Osteoblast (primary cell): ENCODE results near the gene PATE1. TPM values are rescaled to one million over a fixed set of nuclear protein-coding genes. Genes with fewer than 3 reads are reported as not detected.
"Not testable (repeated sequence)": the region's sequence is repeated elsewhere in the genome, so short reads cannot be mapped to it uniquely, and the experiment has no call there.

Experiments
- DNase-seq: peaks from one replicate; pipeline ENCODE4 v3.0.0; 2011; ENCODE audit warnings: low spot score, mixed read lengths; ENCODE audit not compliant: insufficient read length; ENCODE audit errors: missing footprints
- H2AFZ ChIP-seq: 2 replicates; pipeline ENCODE4 v1.6.0; 2011; ENCODE audit warnings: mild to moderate bottlenecking, low read length
- H3K27ac ChIP-seq: 2 replicates; pipeline ENCODE4 v1.5.1; 2011; ENCODE audit warnings: mild to moderate bottlenecking, low read depth, low read length, moderate library complexity
- H3K27me3 ChIP-seq: 2 replicates; pipeline ENCODE4 v1.6.0; 2012; ENCODE audit warnings: mild to moderate bottlenecking, control low read depth, inconsistent platforms, low read length, moderate library complexity; ENCODE audit not compliant: insufficient read depth
- H3K36me3 ChIP-seq: 2 replicates; pipeline ENCODE4 v1.5.1; 2011; ENCODE audit warnings: mild to moderate bottlenecking, low read length, control low read depth, moderate library complexity; ENCODE audit not compliant: insufficient read depth
- H3K4me1 ChIP-seq: 2 replicates; pipeline ENCODE4 v1.5.1; 2011; ENCODE audit warnings: mild to moderate bottlenecking, low read length, control low read depth, moderate library complexity; ENCODE audit not compliant: insufficient read depth
- H3K4me2 ChIP-seq: 2 replicates; pipeline ENCODE4 v1.6.0; 2011; ENCODE audit warnings: mild to moderate bottlenecking, low read length; ENCODE audit not compliant: insufficient read depth
- H3K4me3 ChIP-seq: fragments of 200-600 bp; sonication (generic); 3 replicates; pipeline ENCODE4 v1.5.1; 2012; ENCODE audit warnings: mild to moderate bottlenecking, low read length, inconsistent platforms; ENCODE audit not compliant: insufficient read depth
- H3K79me2 ChIP-seq: 2 replicates; pipeline ENCODE4 v1.6.0; 2012; ENCODE audit warnings: mild to moderate bottlenecking, low read length, control low read depth, inconsistent platforms; ENCODE audit not compliant: insufficient read depth
- H3K9me3 ChIP-seq: 2 replicates; pipeline ENCODE4 v1.5.1; 2011; ENCODE audit warnings: low read depth, low read length, control low read depth
- H4K20me1 ChIP-seq: 2 replicates; pipeline ENCODE4 v1.6.0; 2012; ENCODE audit warnings: mild to moderate bottlenecking, low read length, control low read depth; ENCODE audit not compliant: insufficient read depth
- CTCF ChIP-seq: IDR thresholded peaks from 2 replicates; pipeline ENCODE4 v1.5.1; 2011; ENCODE audit warnings: mild to moderate bottlenecking, low read depth, low read length, moderate library complexity; ENCODE audit errors: extremely low read depth
- total RNA-seq: library from RNA; depleted of rRNA; stranded (reverse); fragments of >200 nt; gene quantifications from 2 replicates; pipeline ENCODE4 v1.2.3, GENCODE V29; 2012

Gene PATE1
- total RNA-seq, result not detected in 2 replicates

GRCh38 chr11:125745979-125746378, at the start of gene PATE1:
Gene PATE1 (plus strand): TSS chr11:125746279. CDS start chr11:125746305, 26 bp downstream.
- no peak within 1 kb of the TSS for H3K27ac ChIP-seq
- H3K4me2 ChIP-seq, result no peak within 1 kb of the TSS
- H3K9me3 ChIP-seq, result no peaks in the 10 kb centered on the region
- no peaks in the 10 kb centered on the region for H3K79me2 ChIP-seq
- no peaks in the 10 kb centered on the region for H4K20me1 ChIP-seq
- no peaks in the 10 kb centered on the region for H3K36me3 ChIP-seq
- no peak within 1 kb of the TSS for H3K4me3 ChIP-seq
- no peaks in the 10 kb centered on the region for H3K27me3 ChIP-seq
- DNase-seq, result no peak
- H2AFZ ChIP-seq, result no peak within 1 kb of the TSS
- H3K4me1 ChIP-seq, result no peaks in the 10 kb centered on the region
- no peak for TF ChIP-seq CTCF

- no peaks in the 10 kb centered on the region for H4K20me1 ChIP-seq
- H3K9me3 ChIP-seq, result no peaks in the 10 kb centered on the region
- H3K4me1 ChIP-seq, result no peaks in the 10 kb centered on the region
- no peaks in the 10 kb centered on the region for H3K79me2 ChIP-seq
- no peak overlapping the region for H3K4me2 ChIP-seq
- H3K4me3 ChIP-seq, result no peak overlapping the region
- no peaks in the 10 kb centered on the region for H3K27me3 ChIP-seq
- no peak overlapping the region for H3K27ac ChIP-seq
- no peaks in the 10 kb centered on the region for H3K36me3 ChIP-seq
- no peak overlapping the region for H2AFZ ChIP-seq
- no peak for TF ChIP-seq CTCF
- no peak for DNase-seq
Observed at GRCh38 chr11:125701018-125701610, 45.0 kb upstream of the PATE1 start.

- DNase-seq, result no peak
- no peaks in the 10 kb centered on the region for H3K36me3 ChIP-seq
- H2AFZ ChIP-seq, result no peak overlapping the region
- TF ChIP-seq CTCF, result no peak
- H3K27me3 ChIP-seq, result no peaks in the 10 kb centered on the region
- H3K4me2 ChIP-seq, result no peak overlapping the region
- no peaks in the 10 kb centered on the region for H3K4me1 ChIP-seq
- H3K9me3 ChIP-seq, result no peaks in the 10 kb centered on the region
- no peaks in the 10 kb centered on the region for H3K79me2 ChIP-seq
- H4K20me1 ChIP-seq, result no peaks in the 10 kb centered on the region
- H3K27ac ChIP-seq, result no peak overlapping the region
- H3K4me3 ChIP-seq, result no peak overlapping the region
Observed at GRCh38 chr11:125701858-125702621, 44.0 kb upstream of the PATE1 start.

GRCh38 chr11:125704686-125705085, 41.4 kb upstream of the PATE1 start:
- not testable (repeated sequence) for H2AFZ ChIP-seq, H3K4me1 ChIP-seq, H3K27ac ChIP-seq, H3K79me2 ChIP-seq, H3K36me3 ChIP-seq, H3K27me3 ChIP-seq, DNase-seq, H3K9me3 ChIP-seq, H3K4me2 ChIP-seq, H3K4me3 ChIP-seq, H4K20me1 ChIP-seq
